OCI-LY1 (cell line): ENCODE measurements around the gene SULF2.

ENCODE experiments used
- H2AFZ ChIP-seq: fragments of 200-600 bp; sonication (generic), shearing (Covaris generic); 2 replicates; pipeline ENCODE4 v1.6.0; 2014; ENCODE audit warnings: antibody characterized with exemption, mild to moderate bottlenecking, low read length
- H3F3A ChIP-seq: fragments of 200-600 bp; sonication (generic), shearing (Covaris generic); 2 replicates; pipeline ENCODE4 v1.6.0; 2014; ENCODE audit warnings: mild to moderate bottlenecking, antibody characterized with exemption, low read length, moderate library complexity; ENCODE audit not compliant: insufficient read depth
- H3K27ac ChIP-seq: fragments of 200-600 bp; sonication (generic); 2 replicates; pipeline ENCODE4 v1.5.1; 2014; ENCODE audit warnings: low read length, mixed run types, mild to moderate bottlenecking, low read depth; ENCODE audit not compliant: poor library complexity, severe bottlenecking
- H3K27me3 ChIP-seq: fragments of 200-600 bp; sonication (generic); 2 replicates; pipeline ENCODE4 v1.6.0; 2014; ENCODE audit warnings: antibody characterized with exemption, mild to moderate bottlenecking, low read length, moderate library complexity; ENCODE audit not compliant: insufficient read depth
- H3K36me3 ChIP-seq: fragments of 200-600 bp; sonication (generic); 2 replicates; pipeline ENCODE4 v1.6.1; 2014; ENCODE audit warnings: mild to moderate bottlenecking, antibody characterized with exemption, low read length, moderate library complexity, mixed read lengths; ENCODE audit not compliant: insufficient read depth
- H3K4me1 ChIP-seq: fragments of 200-600 bp; sonication (generic); 2 replicates; pipeline ENCODE4 v1.5.1; 2014; ENCODE audit warnings: mild to moderate bottlenecking, low read length, moderate library complexity; ENCODE audit not compliant: insufficient read depth, severe bottlenecking
- H3K4me2 ChIP-seq: fragments of 200-600 bp; sonication (generic), shearing (Covaris generic); 2 replicates; pipeline ENCODE4 v1.6.1; 2014; ENCODE audit warnings: low read length
- H3K4me3 ChIP-seq: fragments of 200-600 bp; sonication (generic); 2 replicates; pipeline ENCODE4 v1.5.1; 2014; ENCODE audit warnings: low read length, low read depth, mild to moderate bottlenecking, mixed read lengths; ENCODE audit not compliant: poor library complexity, severe bottlenecking
- H3K79me2 ChIP-seq: fragments of 200-600 bp; shearing (Covaris generic); 2 replicates; pipeline ENCODE4 v1.6.1; 2016; ENCODE audit warnings: mixed run types, low read length, mixed read lengths; ENCODE audit not compliant: insufficient read depth
- H3K9ac ChIP-seq: fragments of 200-600 bp; sonication (generic), shearing (Covaris generic); 2 replicates; pipeline ENCODE4 v1.6.1; 2014; ENCODE audit warnings: mild to moderate bottlenecking, low read length, mixed read lengths
- H3K9me2 ChIP-seq: fragments of 200-600 bp; sonication (generic), shearing (Covaris generic); 2 replicates; pipeline ENCODE4 v1.6.1; 2014; ENCODE audit warnings: low read depth, mild to moderate bottlenecking, low read length, mixed read lengths
- H3K9me3 ChIP-seq: fragments of 200-600 bp; shearing (Covaris generic); 2 replicates; pipeline ENCODE4 v1.6.1; 2014; ENCODE audit warnings: low read length, mixed read lengths
- H4K20me1 ChIP-seq: fragments of 200-600 bp; sonication (generic), shearing (Covaris generic); 2 replicates; pipeline ENCODE4 v1.6.0; 2016; ENCODE audit warnings: mild to moderate bottlenecking, low read length; ENCODE audit not compliant: insufficient read depth
- EZH2 ChIP-seq: fragments of 200-600 bp; sonication (generic), shearing (Covaris generic); IDR thresholded peaks from 2 replicates; pipeline ENCODE4 v1.8.0; 2017; ENCODE audit warnings: borderline replicate concordance, mixed run types, mild to moderate bottlenecking, antibody characterized with exemption, low read length, moderate library complexity, mixed read lengths
- TF ChIP-seq, protein P1 (sequence below): fragments of 200-600 bp; sonication (generic), shearing (Covaris generic); IDR thresholded peaks from 2 replicates; pipeline ENCODE4 v1.5.1; 2017; ENCODE audit warnings: mild to moderate bottlenecking, antibody characterized with exemption, low read length, moderate library complexity, mixed read lengths

Gene SULF2

DNA sequence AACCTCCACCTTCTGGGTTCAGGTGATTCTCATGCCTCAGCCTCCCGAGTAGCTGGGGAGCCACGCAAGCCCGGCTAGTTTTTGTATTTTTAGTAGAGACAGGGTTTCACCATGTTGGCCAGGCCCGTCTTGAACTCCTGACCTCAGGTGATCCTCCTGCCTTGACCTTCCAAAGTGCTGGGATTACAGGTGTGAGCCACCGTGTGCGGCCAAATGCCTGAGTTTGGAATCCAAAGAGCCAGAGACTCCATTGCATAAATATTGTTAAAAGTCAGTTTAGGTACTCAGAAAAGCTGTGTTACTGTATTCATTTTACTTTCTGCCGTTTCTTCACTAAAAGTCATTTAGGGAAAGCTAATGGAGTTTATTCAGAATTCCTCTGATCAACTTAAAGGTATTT, 137.3 kb downstream of the SULF2 start:
- Histone ChIP-seq H3K4me1 (no peaks in the 10 kb centered on the region), H4K20me1 (0 out of 2 replicates have a peak, but pooled peaks cover 4% of the 10 kb centered on the region), H3K79me2 (no peaks in the 10 kb centered on the region), H3K9me2 (no peaks in the 10 kb centered on the region), H3K27ac (no peak overlapping the region), H3K9me3 (no peaks in the 10 kb centered on the region), H3K36me3 (peaks cover 100% of the 10 kb centered on the region), H3F3A (no peaks in the 10 kb centered on the region), H3K9ac (no peak overlapping the region), H3K4me3 (no peak overlapping the region), H3K4me2 (no peak overlapping the region), H2AFZ (no peak overlapping the region), H3K27me3 (no peaks in the 10 kb centered on the region)
- TF ChIP-seq, protein P1, sequence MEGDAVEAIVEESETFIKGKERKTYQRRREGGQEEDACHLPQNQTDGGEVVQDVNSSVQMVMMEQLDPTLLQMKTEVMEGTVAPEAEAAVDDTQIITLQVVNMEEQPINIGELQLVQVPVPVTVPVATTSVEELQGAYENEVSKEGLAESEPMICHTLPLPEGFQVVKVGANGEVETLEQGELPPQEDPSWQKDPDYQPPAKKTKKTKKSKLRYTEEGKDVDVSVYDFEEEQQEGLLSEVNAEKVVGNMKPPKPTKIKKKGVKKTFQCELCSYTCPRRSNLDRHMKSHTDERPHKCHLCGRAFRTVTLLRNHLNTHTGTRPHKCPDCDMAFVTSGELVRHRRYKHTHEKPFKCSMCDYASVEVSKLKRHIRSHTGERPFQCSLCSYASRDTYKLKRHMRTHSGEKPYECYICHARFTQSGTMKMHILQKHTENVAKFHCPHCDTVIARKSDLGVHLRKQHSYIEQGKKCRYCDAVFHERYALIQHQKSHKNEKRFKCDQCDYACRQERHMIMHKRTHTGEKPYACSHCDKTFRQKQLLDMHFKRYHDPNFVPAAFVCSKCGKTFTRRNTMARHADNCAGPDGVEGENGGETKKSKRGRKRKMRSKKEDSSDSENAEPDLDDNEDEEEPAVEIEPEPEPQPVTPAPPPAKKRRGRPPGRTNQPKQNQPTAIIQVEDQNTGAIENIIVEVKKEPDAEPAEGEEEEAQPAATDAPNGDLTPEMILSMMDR, result no peak
- no peak for TF ChIP-seq EZH2

DNA sequence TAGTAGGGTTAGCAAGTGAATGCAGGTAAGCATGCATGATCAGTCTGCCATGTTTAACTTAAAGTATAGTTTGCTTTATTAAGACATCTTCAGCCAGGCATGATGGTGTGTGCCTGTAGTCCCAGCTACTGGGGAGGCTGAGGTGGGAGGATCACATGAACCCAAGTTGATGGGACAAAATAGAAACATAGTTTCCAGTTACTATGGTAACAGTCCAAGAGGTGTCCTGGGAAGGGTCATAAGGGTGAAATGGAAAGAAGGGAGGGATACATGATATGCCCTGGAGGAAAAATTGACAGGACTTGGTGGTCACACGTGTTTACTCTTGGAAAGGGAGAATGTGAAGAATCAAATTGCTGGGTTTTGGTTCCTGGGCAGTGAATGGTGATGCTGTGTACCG, 139.6 kb downstream of the SULF2 start:
- Histone ChIP-seq H3F3A (no peaks in the 10 kb centered on the region), H2AFZ (no peak overlapping the region), H3K27me3 (no peaks in the 10 kb centered on the region), H3K9me3 (no peaks in the 10 kb centered on the region), H3K4me3 (no peak overlapping the region), H3K79me2 (no peaks in the 10 kb centered on the region), H4K20me1 (0 out of 2 replicates have a peak, but pooled peaks cover 4% of the 10 kb centered on the region), H3K36me3 (peaks cover 99% of the 10 kb centered on the region), H3K27ac (no peak overlapping the region), H3K4me2 (no peak overlapping the region), H3K9ac (no peak overlapping the region), H3K9me2 (no peaks in the 10 kb centered on the region), H3K4me1 (no peaks in the 10 kb centered on the region)
- TF ChIP-seq, protein P1, result no peak
- TF ChIP-seq EZH2, result no peak

DNA sequence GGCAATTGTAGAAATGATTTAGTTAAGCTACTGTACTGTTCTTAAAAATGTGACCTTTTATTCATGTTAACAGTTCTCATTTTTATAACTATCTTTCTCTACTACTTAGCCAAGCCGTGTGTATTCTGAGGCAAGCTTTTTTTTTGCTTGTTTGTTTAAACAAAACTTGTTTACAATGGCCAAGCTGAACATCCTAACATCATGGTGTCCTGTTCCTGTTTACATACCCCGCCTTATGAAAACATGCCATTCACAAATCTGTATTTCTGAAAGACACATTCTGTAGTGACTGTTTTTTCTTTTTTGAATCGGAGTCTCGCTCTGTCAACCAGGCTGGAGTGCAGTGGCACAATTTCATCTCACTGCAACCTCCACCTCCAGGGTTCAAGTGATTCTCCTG, 142.7 kb downstream of the SULF2 start:
- TF ChIP-seq, protein P1, result no peak
- TF ChIP-seq EZH2, result no peak

More for the DNA sequence above, 142.7 kb downstream of the SULF2 start:
- Histone ChIP-seq H3K79me2 (no peaks in the 10 kb centered on the region), H3K4me3 (no peak overlapping the region), H3F3A (peaks cover 3% of the 10 kb centered on the region; the same call in 1 of the 2 replicates), H3K4me2 (no peak overlapping the region), H3K27me3 (no peaks in the 10 kb centered on the region), H2AFZ (no peak overlapping the region), H4K20me1 (no peaks in the 10 kb centered on the region), H3K27ac (no peak overlapping the region), H3K36me3 (peaks cover 97% of the 10 kb centered on the region), H3K9me2 (no peaks in the 10 kb centered on the region), H3K4me1 (no peaks in the 10 kb centered on the region), H3K9ac (no peak overlapping the region), H3K9me3 (no peaks in the 10 kb centered on the region)
